Measurements from ENCODE around the gene AHR.

AHR gene

DNA sequence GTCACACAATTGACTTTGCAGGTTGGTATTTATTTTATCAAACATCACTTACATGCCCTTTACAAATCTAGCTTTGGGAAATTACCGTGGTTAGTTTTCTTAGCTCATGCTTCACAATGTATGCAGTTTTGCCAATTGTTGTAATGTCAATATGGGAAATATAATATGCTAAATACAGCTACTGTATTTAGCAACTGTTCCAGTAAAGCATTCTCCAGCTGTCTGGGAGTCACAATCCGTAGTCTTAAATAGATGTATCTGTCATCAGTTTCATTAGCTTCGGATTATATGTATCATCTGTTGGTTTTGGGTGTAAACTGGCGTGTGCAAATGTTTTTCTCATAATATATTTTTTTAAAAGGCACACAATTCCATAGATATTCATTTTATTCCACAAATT lies 19.4 kb upstream of the AHR start (continued):
- TF ChIP-seq ZNF843 (tag by site-specific recombination; IDR thresholded peaks at IDR 0.05) (no peak), ZNF677 (tag by site-specific recombination; IDR thresholded peaks at IDR 0.05) (no peak), ZNF580 (tag by site-specific recombination; IDR thresholded peaks at IDR 0.05) (no peak), ZNF473 (tag by site-specific recombination; IDR thresholded peaks at IDR 0.05) (no peak)
- TF ChIP-seq, protein P1, sequence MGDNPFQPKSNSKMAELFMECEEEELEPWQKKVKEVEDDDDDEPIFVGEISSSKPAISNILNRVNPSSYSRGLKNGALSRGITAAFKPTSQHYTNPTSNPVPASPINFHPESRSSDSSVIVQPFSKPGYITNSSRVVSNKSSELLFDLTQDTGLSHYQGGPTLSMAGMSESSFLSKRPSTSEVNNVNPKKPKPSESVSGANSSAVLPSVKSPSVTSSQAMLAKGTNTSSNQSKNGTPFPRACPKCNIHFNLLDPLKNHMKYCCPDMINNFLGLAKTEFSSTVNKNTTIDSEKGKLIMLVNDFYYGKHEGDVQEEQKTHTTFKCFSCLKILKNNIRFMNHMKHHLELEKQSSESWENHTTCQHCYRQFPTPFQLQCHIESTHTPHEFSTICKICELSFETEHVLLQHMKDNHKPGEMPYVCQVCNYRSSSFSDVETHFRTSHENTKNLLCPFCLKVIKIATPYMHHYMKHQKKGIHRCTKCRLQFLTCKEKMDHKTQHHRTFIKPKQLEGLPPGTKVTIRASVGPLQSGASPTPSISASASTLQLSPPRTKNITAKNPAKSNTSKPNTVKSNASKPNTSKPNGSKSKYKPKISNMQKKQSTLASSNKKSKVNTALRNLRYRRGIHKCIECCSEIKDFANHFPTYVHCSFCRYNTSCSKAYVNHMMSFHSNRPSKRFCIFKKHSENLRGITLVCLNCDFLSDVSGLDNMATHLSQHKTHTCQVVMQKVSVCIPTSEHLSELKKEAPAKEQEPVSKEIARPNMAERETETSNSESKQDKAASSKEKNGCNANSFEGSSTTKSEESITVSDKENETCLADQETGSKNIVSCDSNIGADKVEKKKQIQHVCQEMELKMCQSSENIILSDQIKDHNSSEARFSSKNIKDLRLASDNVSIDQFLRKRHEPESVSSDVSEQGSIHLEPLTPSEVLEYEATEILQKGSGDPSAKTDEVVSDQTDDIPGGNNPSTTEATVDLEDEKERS (tag by site-specific recombination; IDR thresholded peaks at IDR 0.05) = no peak
- TF ChIP-seq, protein P2, sequence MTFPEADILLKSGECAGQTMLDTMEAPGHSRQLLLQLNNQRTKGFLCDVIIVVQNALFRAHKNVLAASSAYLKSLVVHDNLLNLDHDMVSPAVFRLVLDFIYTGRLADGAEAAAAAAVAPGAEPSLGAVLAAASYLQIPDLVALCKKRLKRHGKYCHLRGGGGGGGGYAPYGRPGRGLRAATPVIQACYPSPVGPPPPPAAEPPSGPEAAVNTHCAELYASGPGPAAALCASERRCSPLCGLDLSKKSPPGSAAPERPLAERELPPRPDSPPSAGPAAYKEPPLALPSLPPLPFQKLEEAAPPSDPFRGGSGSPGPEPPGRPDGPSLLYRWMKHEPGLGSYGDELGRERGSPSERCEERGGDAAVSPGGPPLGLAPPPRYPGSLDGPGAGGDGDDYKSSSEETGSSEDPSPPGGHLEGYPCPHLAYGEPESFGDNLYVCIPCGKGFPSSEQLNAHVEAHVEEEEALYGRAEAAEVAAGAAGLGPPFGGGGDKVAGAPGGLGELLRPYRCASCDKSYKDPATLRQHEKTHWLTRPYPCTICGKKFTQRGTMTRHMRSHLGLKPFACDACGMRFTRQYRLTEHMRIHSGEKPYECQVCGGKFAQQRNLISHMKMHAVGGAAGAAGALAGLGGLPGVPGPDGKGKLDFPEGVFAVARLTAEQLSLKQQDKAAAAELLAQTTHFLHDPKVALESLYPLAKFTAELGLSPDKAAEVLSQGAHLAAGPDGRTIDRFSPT (tag by site-specific recombination; IDR thresholded peaks at IDR 0.05) = no peak
- TF ChIP-seq, protein P3, sequence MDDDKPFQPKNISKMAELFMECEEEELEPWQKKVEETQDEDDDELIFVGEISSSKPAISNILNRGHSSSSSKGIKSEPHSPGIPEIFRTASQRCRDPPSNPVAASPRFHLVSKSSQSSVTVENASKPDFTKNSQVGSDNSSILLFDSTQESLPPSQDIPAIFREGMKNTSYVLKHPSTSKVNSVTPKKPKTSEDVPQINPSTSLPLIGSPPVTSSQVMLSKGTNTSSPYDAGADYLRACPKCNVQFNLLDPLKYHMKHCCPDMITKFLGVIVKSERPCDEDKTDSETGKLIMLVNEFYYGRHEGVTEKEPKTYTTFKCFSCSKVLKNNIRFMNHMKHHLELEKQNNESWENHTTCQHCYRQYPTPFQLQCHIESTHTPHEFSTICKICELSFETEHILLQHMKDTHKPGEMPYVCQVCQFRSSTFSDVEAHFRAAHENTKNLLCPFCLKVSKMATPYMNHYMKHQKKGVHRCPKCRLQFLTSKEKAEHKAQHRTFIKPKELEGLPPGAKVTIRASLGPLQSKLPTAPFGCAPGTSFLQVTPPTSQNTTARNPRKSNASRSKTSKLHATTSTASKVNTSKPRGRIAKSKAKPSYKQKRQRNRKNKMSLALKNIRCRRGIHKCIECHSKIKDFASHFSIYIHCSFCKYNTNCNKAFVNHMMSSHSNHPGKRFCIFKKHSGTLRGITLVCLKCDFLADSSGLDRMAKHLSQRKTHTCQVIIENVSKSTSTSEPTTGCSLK (tag by site-specific recombination; IDR thresholded peaks at IDR 0.05) = no peak
- TF ChIP-seq, protein P4, sequence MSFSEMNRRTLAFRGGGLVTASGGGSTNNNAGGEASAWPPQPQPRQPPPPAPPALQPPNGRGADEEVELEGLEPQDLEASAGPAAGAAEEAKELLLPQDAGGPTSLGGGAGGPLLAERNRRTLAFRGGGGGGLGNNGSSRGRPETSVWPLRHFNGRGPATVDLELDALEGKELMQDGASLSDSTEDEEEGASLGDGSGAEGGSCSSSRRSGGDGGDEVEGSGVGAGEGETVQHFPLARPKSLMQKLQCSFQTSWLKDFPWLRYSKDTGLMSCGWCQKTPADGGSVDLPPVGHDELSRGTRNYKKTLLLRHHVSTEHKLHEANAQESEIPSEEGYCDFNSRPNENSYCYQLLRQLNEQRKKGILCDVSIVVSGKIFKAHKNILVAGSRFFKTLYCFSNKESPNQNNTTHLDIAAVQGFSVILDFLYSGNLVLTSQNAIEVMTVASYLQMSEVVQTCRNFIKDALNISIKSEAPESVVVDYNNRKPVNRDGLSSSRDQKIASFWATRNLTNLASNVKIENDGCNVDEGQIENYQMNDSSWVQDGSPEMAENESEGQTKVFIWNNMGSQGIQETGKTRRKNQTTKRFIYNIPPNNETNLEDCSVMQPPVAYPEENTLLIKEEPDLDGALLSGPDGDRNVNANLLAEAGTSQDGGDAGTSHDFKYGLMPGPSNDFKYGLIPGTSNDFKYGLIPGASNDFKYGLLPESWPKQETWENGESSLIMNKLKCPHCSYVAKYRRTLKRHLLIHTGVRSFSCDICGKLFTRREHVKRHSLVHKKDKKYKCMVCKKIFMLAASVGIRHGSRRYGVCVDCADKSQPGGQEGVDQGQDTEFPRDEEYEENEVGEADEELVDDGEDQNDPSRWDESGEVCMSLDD (tag by site-specific recombination; IDR thresholded peaks at IDR 0.05) = no peak

GRCh38 chr7:17289074-17289645 lies 9.3 kb upstream of the AHR start:
- no peaks in the 10 kb centered on the region for H3K9me3 ChIP-seq (ENCODE audit: control insufficient read depth, insufficient read depth, low read depth, low read length)
- peaks cover 7% of the 10 kb centered on the region; the same call in 1 of the 2 replicates for H3K4me1 ChIP-seq (ENCODE audit: control insufficient read depth, insufficient read depth, low read length)
- ChIA-PET POLR2A (no interaction called here), CTCF (interaction anchor here (2.6 kb wide), 1 partner anchor 12 kb away, joined by 9 read pairs; no protein-coding TSS in a partner anchor)
- no peaks in the 10 kb centered on the region for H3K36me3 ChIP-seq (ENCODE audit: control insufficient read depth in 2 of 2, insufficient read depth in 1 of 2, low read length in 2 of 2)
- H3K27ac ChIP-seq (ENCODE audit: extremely low read depth, low read depth, low read length) = no peak overlapping the region
- no peak for TF ChIP-seq YY2 (tag by site-specific recombination; IDR thresholded peaks at IDR 0.05)
- TF ChIP-seq, protein P5, sequence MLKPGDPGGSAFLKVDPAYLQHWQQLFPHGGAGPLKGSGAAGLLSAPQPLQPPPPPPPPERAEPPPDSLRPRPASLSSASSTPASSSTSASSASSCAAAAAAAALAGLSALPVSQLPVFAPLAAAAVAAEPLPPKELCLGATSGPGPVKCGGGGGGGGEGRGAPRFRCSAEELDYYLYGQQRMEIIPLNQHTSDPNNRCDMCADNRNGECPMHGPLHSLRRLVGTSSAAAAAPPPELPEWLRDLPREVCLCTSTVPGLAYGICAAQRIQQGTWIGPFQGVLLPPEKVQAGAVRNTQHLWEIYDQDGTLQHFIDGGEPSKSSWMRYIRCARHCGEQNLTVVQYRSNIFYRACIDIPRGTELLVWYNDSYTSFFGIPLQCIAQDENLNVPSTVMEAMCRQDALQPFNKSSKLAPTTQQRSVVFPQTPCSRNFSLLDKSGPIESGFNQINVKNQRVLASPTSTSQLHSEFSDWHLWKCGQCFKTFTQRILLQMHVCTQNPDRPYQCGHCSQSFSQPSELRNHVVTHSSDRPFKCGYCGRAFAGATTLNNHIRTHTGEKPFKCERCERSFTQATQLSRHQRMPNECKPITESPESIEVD (tag by site-specific recombination; IDR thresholded peaks at IDR 0.05) = peak; percentile 37; the same call in 1 of the 2 replicates
- H3K4me3 ChIP-seq (ENCODE audit: low read depth, low read length) = no peak overlapping the region
